ENCODE data around the gene TACC2. TPM values are rescaled to one million over a fixed set of nuclear protein-coding genes. Genes with fewer than 3 reads are reported as not detected.

Gene TACC2
- total RNA-seq, 2 experiments from 2014 or later = not detected

DNA sequence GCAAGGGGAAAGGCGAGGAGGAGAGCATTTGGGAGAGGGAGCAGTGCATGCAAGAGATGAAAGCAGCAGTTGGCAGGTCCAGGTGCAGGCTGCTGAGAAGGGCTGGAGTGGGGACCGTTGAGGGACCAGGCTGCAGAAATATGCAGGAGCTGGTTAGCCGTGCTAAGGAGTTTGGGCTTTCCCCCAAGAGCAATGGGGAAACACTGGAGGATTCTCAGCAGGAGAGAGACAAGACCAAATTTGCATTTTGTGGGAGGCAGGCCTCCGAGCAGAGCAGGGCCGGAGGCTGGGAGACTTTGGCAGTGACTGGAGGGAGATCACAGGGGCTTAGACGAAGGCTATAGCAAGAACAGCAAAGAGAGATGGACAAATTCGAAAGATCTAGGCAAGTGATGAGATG is 293.9 kb downstream of the TACC2 start:
- Histone ChIP-seq H3K36me3 (ENCODE audit: insufficient read depth, low read length) (no peaks in the 10 kb centered on the region), H3K4me3 (ENCODE audit: low read length) (no peak overlapping the region), H3K9me3 (ENCODE audit: control insufficient read depth in 1 of 2, insufficient read depth in 1 of 2, low read length in 2 of 2) (no peaks in the 10 kb centered on the region), H3K27me3 (ENCODE audit: control insufficient read depth in 1 of 2, insufficient read depth in 2 of 2, low read length in 2 of 2) (no peaks in the 10 kb centered on the region), H3K27ac (ENCODE audit: low read depth in 1 of 2, low read length in 2 of 2) (no peak overlapping the region), H3K4me1 (ENCODE audit: insufficient read depth, low read length) (no peaks in the 10 kb centered on the region)
- ChIA-PET POLR2A (no interaction called here), CTCF (no interaction called here)
- intact Hi-C loops (cut with DNase I, micrococcal nuclease) = no loop called here
- H3K9me3 Mint-ChIP-seq = no peaks in the 10 kb centered on the region
- TF ChIP-seq, protein P1, sequence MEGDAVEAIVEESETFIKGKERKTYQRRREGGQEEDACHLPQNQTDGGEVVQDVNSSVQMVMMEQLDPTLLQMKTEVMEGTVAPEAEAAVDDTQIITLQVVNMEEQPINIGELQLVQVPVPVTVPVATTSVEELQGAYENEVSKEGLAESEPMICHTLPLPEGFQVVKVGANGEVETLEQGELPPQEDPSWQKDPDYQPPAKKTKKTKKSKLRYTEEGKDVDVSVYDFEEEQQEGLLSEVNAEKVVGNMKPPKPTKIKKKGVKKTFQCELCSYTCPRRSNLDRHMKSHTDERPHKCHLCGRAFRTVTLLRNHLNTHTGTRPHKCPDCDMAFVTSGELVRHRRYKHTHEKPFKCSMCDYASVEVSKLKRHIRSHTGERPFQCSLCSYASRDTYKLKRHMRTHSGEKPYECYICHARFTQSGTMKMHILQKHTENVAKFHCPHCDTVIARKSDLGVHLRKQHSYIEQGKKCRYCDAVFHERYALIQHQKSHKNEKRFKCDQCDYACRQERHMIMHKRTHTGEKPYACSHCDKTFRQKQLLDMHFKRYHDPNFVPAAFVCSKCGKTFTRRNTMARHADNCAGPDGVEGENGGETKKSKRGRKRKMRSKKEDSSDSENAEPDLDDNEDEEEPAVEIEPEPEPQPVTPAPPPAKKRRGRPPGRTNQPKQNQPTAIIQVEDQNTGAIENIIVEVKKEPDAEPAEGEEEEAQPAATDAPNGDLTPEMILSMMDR (IDR thresholded peaks at IDR 0.05) = no peak
- H3K4me3 Mint-ChIP-seq = no peak overlapping the region
- no peaks in the 10 kb centered on the region for H3K4me1 Mint-ChIP-seq (ENCODE audit: low read depth)
- ATAC-seq (ENCODE audit: poor library complexity) = no peak
- H3K27me3 Mint-ChIP-seq = peaks cover 28% of the 10 kb centered on the region
- no peak for DNase-seq
- H3K36me3 Mint-ChIP-seq (ENCODE audit: low read depth) = no peaks in the 10 kb centered on the region
- no peak overlapping the region for H3K27ac Mint-ChIP-seq

DNA sequence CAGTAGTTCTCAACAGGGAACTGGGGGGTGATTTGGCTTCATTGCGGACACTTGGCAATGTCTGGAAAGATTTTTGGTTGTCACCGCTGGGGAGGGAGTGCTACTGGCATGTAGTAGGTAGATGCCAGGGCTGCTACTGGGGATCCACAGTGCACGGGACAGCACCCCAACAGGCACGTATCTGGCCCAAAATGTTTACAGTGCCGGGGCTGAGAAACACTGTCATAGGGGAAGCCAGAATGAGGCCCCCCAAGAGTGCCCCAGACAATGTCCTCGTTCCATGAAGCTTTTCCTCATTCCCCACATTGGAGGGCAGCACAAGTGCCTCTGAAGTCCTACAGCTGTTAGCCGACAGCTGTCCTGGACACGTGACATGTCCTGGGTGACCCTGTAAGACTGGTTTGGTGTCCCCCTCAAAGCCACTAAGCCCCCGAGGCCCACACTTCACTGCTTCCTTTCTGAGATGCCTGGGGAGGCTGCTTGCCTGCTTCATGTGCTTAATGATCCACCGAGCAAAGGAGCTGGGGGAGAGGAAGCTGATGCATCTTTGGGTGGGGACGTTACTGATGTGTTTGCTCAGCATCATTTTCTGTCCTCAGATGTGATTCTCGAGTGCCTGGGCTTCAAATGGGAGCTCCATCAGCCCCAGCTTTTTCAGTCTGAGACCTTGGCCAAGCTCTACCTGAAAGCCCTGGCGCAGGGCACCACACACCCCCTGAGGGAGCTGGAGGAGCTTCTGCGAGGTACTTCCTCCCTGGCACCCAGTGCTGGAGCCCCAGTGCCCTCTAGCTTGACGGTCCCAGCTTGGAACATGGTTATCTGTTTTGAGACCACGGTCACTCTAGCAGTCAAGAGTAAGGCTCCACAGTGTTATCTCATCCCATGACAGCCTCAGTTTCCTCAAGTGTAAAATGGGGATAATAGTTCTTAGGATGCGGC is 296.8 kb downstream of the TACC2 start:
- TF ChIP-seq, protein P1 (IDR thresholded peaks at IDR 0.05) = no peak
- Histone ChIP-seq H3K4me1 (ENCODE audit: insufficient read depth, low read length) (no peaks in the 10 kb centered on the region), H3K27me3 (ENCODE audit: control insufficient read depth in 1 of 2, insufficient read depth in 2 of 2, low read length in 2 of 2) (no peaks in the 10 kb centered on the region), H3K36me3 (ENCODE audit: insufficient read depth, low read length) (no peaks in the 10 kb centered on the region), H3K27ac (ENCODE audit: low read depth in 1 of 2, low read length in 2 of 2) (no peak overlapping the region), H3K4me3 (ENCODE audit: low read length) (no peak overlapping the region), H3K9me3 (ENCODE audit: control insufficient read depth in 1 of 2, insufficient read depth in 1 of 2, low read length in 2 of 2) (no peaks in the 10 kb centered on the region)
- Mint-ChIP-seq H3K9me3 (no peaks in the 10 kb centered on the region), H3K4me1 (ENCODE audit: low read depth) (no peaks in the 10 kb centered on the region), H3K4me3 (no peak overlapping the region), H3K27me3 (peaks cover 13% of the 10 kb centered on the region), H3K36me3 (ENCODE audit: low read depth) (no peaks in the 10 kb centered on the region), H3K27ac (no peak overlapping the region)
- ATAC-seq (ENCODE audit: poor library complexity) (no peak), DNase-seq (no peak)
- intact Hi-C loops (cut with DNase I, micrococcal nuclease) = no loop called here
- ChIA-PET CTCF (no interaction called here), POLR2A (no interaction called here)

DNA sequence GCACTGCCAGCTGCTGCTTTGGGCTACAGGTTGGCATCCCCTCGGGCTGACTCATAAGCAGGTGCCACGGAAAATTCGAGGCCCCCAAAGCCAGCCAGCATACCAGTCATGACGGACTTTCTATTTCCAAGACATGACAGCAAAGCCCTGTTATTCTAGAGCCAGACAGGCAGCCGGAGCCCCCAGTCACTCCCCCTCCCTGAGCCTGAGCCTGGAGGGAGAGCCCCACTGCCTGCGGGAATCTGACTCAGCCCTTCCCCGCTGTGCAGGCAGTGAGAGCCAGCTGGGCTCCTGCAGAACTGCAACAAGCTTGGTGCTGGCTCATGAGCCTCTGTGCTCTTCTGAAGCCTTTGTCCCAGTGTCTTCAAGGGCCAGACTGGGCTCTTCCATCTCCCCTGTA is 297.9 kb downstream of the TACC2 start:
- Mint-ChIP-seq H3K27ac (no peak overlapping the region), H3K36me3 (ENCODE audit: low read depth) (no peaks in the 10 kb centered on the region), H3K4me3 (no peak overlapping the region), H3K4me1 (ENCODE audit: low read depth) (no peaks in the 10 kb centered on the region), H3K27me3 (peaks cover 5% of the 10 kb centered on the region), H3K9me3 (no peaks in the 10 kb centered on the region)
- H3K4me3 ChIP-seq (ENCODE audit: low read length) = no peak overlapping the region
- CTCF ChIA-PET = no interaction called here
- H3K27me3 ChIP-seq (ENCODE audit: control insufficient read depth in 1 of 2, insufficient read depth in 2 of 2, low read length in 2 of 2) = no peaks in the 10 kb centered on the region
- no peaks in the 10 kb centered on the region for H3K4me1 ChIP-seq (ENCODE audit: insufficient read depth, low read length)
- DNase-seq (no peak), ATAC-seq (ENCODE audit: poor library complexity) (no peak)
- POLR2A ChIA-PET = no interaction called here
- intact Hi-C loops (cut with DNase I, micrococcal nuclease) = no loop called here
- no peaks in the 10 kb centered on the region for H3K9me3 ChIP-seq (ENCODE audit: control insufficient read depth in 1 of 2, insufficient read depth in 1 of 2, low read length in 2 of 2)
- H3K27ac ChIP-seq (ENCODE audit: low read depth in 1 of 2, low read length in 2 of 2) = no peak overlapping the region
- H3K36me3 ChIP-seq (ENCODE audit: insufficient read depth, low read length) = no peaks in the 10 kb centered on the region
- TF ChIP-seq, protein P1 (IDR thresholded peaks at IDR 0.05) = no peak
